HEK293 (cell line): Measurements from ENCODE around the gene PTBP1.

ENCODE experiments used
- CTCF ChIA-PET: fragments of 350-600 bp; formaldehyde crosslinking; extraction: SDS; loops from one replicate; lab custom pipeline; 2021; ENCODE audit warnings: antibody characterized with exemption; lab: Yijun Ruan, JAX
- POLR2A ChIA-PET: fragments of 300-600 bp; formaldehyde crosslinking; extraction: SDS; loops from one replicate; lab custom pipeline; 2020; ENCODE audit warnings: antibody characterized with exemption, inconsistent platforms; lab: Yijun Ruan, JAX
- H3K27ac ChIP-seq: fragments of 200-500 bp; sonication (Bioruptor generic); 2 replicates; pipeline ENCODE4 v1.5.1; 2014; ENCODE audit warnings: low read depth, low read length, control low read depth, inconsistent platforms; ENCODE audit errors: extremely low read depth
- H3K36me3 ChIP-seq, 2 experiments: fragments of 200-500 bp in 1 of 2; sonication (Bioruptor generic) in 1 of 2; 1 replicate in 1 of 2; 2 replicates in 1 of 2; pipeline ENCODE4 v1.5.1; 2014 to 2017; ENCODE audit warnings: inconsistent platforms in 2 of 2, low read length in 2 of 2; ENCODE audit not compliant: control insufficient read depth in 2 of 2, insufficient read depth in 1 of 2
- H3K4me1 ChIP-seq: fragments of 200-500 bp; sonication (Bioruptor generic); 2 replicates; pipeline ENCODE4 v1.5.1; 2014; ENCODE audit warnings: mild to moderate bottlenecking, low read length, inconsistent platforms; ENCODE audit not compliant: control insufficient read depth, insufficient read depth
- H3K4me3 ChIP-seq: 2 replicates; pipeline ENCODE4 v1.5.1; 2011; ENCODE audit warnings: low read depth, mild to moderate bottlenecking, control low read depth, low read length, moderate library complexity
- H3K9me3 ChIP-seq: fragments of 200-500 bp; sonication (Bioruptor generic); 2 replicates; pipeline ENCODE4 v1.5.1; 2014; ENCODE audit warnings: low read depth, low read length, inconsistent platforms; ENCODE audit not compliant: control insufficient read depth, insufficient read depth
- EGR2 ChIP-seq: fragments of 450-650 bp; formaldehyde crosslinking; IDR thresholded peaks from 2 replicates; pipeline ENCODE4 v1.5.1; 2016; ENCODE audit warnings: low read depth, missing biosample characterization, missing genetic modification characterization
- IKZF3 ChIP-seq: fragments of 450-650 bp; IDR thresholded peaks from 2 replicates; pipeline ENCODE4 v1.5.0; 2018; ENCODE audit warnings: missing biosample characterization, mild to moderate bottlenecking, missing genetic modification characterization, moderate library complexity
- RBAK ChIP-seq: fragments of 450-650 bp; formaldehyde crosslinking; IDR thresholded peaks from 2 replicates; pipeline ENCODE4 v1.5.1; 2016; ENCODE audit warnings: missing biosample characterization, missing genetic modification characterization
- ZEB2 ChIP-seq: fragments of 450-650 bp; formaldehyde crosslinking; IDR thresholded peaks from 2 replicates; pipeline ENCODE4 v1.5.1; 2016; ENCODE audit warnings: missing biosample characterization, missing genetic modification characterization
- ZFHX2 ChIP-seq: fragments of 450-650 bp; formaldehyde crosslinking; conservative IDR thresholded peaks from 2 replicates; pipeline ENCODE4 v1.5.1; 2016; ENCODE audit warnings: missing biosample characterization, missing genetic modification characterization
- ZIC2 ChIP-seq: fragments of 450-650 bp; formaldehyde crosslinking; IDR thresholded peaks from 2 replicates; pipeline ENCODE4 v1.5.1; 2016; ENCODE audit warnings: missing biosample characterization, missing genetic modification characterization
- ZNF114 ChIP-seq: fragments of 450-650 bp; formaldehyde crosslinking; IDR thresholded peaks from 2 replicates; pipeline ENCODE4 v1.5.0; 2017; ENCODE audit warnings: missing biosample characterization, missing genetic modification characterization
- ZNF132 ChIP-seq: fragments of 450-650 bp; formaldehyde crosslinking; IDR thresholded peaks from 2 replicates; pipeline ENCODE4 v1.5.1; 2017; ENCODE audit warnings: missing biosample characterization, missing genetic modification characterization, borderline replicate concordance
- ZNF211 ChIP-seq: fragments of 450-650 bp; formaldehyde crosslinking; IDR thresholded peaks from 2 replicates; pipeline ENCODE4 v1.5.1; 2016; ENCODE audit warnings: low read depth, missing biosample characterization, missing genetic modification characterization
- ZNF292 ChIP-seq: fragments of 450-650 bp; formaldehyde crosslinking; IDR thresholded peaks from 2 replicates; pipeline ENCODE4 v1.5.1; 2016; ENCODE audit warnings: low read depth, missing biosample characterization, missing genetic modification characterization, borderline replicate concordance
- ZNF391 ChIP-seq: fragments of 450-650 bp; formaldehyde crosslinking; IDR thresholded peaks from 2 replicates; pipeline ENCODE4 v1.5.1; 2016; ENCODE audit warnings: low read depth, missing biosample characterization, missing genetic modification characterization, borderline replicate concordance
- ZNF404 ChIP-seq: fragments of 450-650 bp; formaldehyde crosslinking; IDR thresholded peaks from 2 replicates; pipeline ENCODE4 v1.5.1; 2017; ENCODE audit warnings: missing biosample characterization, missing genetic modification characterization
- ZNF416 ChIP-seq: fragments of 450-650 bp; formaldehyde crosslinking; IDR thresholded peaks from 2 replicates; pipeline ENCODE4 v1.5.1; 2016; ENCODE audit warnings: missing biosample characterization, missing genetic modification characterization
- ZNF473 ChIP-seq: fragments of 450-650 bp; formaldehyde crosslinking; IDR thresholded peaks from 2 replicates; pipeline ENCODE4 v1.5.1; 2017; ENCODE audit warnings: missing biosample characterization, missing genetic modification characterization
- ZNF514 ChIP-seq: fragments of 450-650 bp; formaldehyde crosslinking; IDR thresholded peaks from 2 replicates; pipeline ENCODE4 v1.5.1; 2016; ENCODE audit warnings: missing biosample characterization, missing genetic modification characterization
- ZNF600 ChIP-seq: fragments of 450-650 bp; formaldehyde crosslinking; IDR thresholded peaks from 2 replicates; pipeline ENCODE4 v1.5.1; 2016; ENCODE audit warnings: missing biosample characterization, missing genetic modification characterization
- ZNF629 ChIP-seq: fragments of 450-650 bp; formaldehyde crosslinking; IDR thresholded peaks from 2 replicates; pipeline ENCODE4 v1.5.1; 2017; ENCODE audit warnings: missing biosample characterization, missing genetic modification characterization
- ZNF664 ChIP-seq: fragments of 450-650 bp; formaldehyde crosslinking; IDR thresholded peaks from 2 replicates; pipeline ENCODE4 v1.5.1; 2016; ENCODE audit warnings: missing biosample characterization, missing genetic modification characterization
- ZNF677 ChIP-seq: fragments of 450-650 bp; IDR thresholded peaks from 2 replicates; pipeline ENCODE4 v1.5.0; 2018; ENCODE audit warnings: missing biosample characterization, mild to moderate bottlenecking, missing genetic modification characterization, moderate library complexity
- ZNF707 ChIP-seq: fragments of 450-650 bp; formaldehyde crosslinking; IDR thresholded peaks from 2 replicates; pipeline ENCODE4 v1.5.1; 2016; ENCODE audit warnings: missing biosample characterization, missing genetic modification characterization
- ZNF785 ChIP-seq: fragments of 450-650 bp; formaldehyde crosslinking; IDR thresholded peaks from 2 replicates; pipeline ENCODE4 v1.5.1; 2016; ENCODE audit warnings: missing biosample characterization, missing genetic modification characterization
- TF ChIP-seq, protein P1 (sequence below): fragments of 450-650 bp; formaldehyde crosslinking; IDR thresholded peaks from 2 replicates; pipeline ENCODE4 v1.5.1; 2017; ENCODE audit warnings: missing biosample characterization, missing genetic modification characterization
- TF ChIP-seq, protein P2 (sequence below): fragments of 450-650 bp; formaldehyde crosslinking; IDR thresholded peaks from 2 replicates; pipeline ENCODE4 v1.5.1; 2016; ENCODE audit warnings: missing biosample characterization, missing genetic modification characterization
- TF ChIP-seq, protein P3 (sequence below): fragments of 450-650 bp; formaldehyde crosslinking; IDR thresholded peaks from 2 replicates; pipeline ENCODE4 v1.5.1; 2016; ENCODE audit warnings: missing biosample characterization, missing genetic modification characterization, low read depth
- TF ChIP-seq, protein P4 (sequence below): fragments of 450-650 bp; formaldehyde crosslinking; IDR thresholded peaks from 2 replicates; pipeline ENCODE4 v1.5.1; 2016; ENCODE audit warnings: missing biosample characterization, missing genetic modification characterization
- TF ChIP-seq, protein P5 (sequence below): fragments of 450-650 bp; formaldehyde crosslinking; conservative IDR thresholded peaks from 2 replicates; pipeline ENCODE4 v1.5.1; 2016; ENCODE audit warnings: low read depth, missing biosample characterization, missing genetic modification characterization

The PTBP1 gene

DNA sequence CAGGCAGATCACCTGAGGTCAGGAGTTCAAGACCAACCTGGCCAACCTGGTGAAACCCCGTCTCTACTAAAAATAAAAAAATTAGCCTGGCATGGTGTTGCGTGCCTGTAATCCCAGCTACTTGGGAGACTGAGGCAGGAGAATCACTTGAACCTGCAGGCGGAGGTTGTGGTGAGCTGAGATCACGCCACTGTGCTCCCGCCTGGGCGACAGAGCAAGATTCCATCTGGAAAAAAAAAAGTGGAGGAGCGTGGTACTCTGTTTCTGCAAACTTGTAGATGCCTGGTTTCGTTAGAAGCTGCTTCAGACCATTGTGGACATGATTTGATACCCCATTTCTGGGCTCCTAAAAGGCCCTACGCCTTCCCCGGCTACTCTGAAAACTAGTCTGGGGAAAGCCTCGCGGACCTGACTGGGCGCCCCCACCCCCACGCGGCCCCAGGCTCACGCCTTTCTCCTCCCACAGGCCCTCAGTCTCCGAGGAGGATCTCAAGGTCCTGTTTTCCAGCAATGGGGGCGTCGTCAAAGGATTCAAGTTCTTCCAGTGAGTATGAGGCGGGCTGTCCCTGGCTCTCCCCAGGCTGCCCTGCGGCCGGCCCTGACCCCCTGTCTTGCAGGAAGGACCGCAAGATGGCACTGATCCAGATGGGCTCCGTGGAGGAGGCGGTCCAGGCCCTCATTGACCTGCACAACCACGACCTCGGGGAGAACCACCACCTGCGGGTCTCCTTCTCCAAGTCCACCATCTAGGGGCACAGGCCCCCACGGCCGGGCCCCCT is 13.0 kb downstream of the PTBP1 start:
- POLR2A ChIA-PET = interaction anchor here (0.5 to 1.1 kb wide), 4 partner anchors 9 to 50 kb away, joined by 3 to 5 read pairs (median 4); no protein-coding TSS in a partner anchor
- peaks cover 25 to 79% of the 10 kb centered on the region in 2 experiments; a peak in 2 of 3 replicates for H3K36me3 ChIP-seq
- CTCF ChIA-PET = interaction anchor here (0.6 to 1.2 kb wide), 3 partner anchors 27 to 67 kb away, joined by 3 to 5 read pairs (median 3); no protein-coding TSS in a partner anchor
- no peak for TF ChIP-seq ZIC2 (tag by site-specific recombination)
- no peak for TF ChIP-seq ZNF664
- no peak for TF ChIP-seq ZNF132 (tag by site-specific recombination)
- TF ChIP-seq, protein P1, sequence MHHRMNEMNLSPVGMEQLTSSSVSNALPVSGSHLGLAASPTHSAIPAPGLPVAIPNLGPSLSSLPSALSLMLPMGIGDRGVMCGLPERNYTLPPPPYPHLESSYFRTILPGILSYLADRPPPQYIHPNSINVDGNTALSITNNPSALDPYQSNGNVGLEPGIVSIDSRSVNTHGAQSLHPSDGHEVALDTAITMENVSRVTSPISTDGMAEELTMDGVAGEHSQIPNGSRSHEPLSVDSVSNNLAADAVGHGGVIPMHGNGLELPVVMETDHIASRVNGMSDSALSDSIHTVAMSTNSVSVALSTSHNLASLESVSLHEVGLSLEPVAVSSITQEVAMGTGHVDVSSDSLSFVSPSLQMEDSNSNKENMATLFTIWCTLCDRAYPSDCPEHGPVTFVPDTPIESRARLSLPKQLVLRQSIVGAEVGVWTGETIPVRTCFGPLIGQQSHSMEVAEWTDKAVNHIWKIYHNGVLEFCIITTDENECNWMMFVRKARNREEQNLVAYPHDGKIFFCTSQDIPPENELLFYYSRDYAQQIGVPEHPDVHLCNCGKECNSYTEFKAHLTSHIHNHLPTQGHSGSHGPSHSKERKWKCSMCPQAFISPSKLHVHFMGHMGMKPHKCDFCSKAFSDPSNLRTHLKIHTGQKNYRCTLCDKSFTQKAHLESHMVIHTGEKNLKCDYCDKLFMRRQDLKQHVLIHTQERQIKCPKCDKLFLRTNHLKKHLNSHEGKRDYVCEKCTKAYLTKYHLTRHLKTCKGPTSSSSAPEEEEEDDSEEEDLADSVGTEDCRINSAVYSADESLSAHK = no peak
- TF ChIP-seq ZNF404 (tag by site-specific recombination) = no peak
- no peak for TF ChIP-seq ZNF707
- TF ChIP-seq EGR2 (tag by site-specific recombination) = 0 out of 2 replicates have a peak, but pooled peaks have one; percentile 32
- TF ChIP-seq, protein P2, sequence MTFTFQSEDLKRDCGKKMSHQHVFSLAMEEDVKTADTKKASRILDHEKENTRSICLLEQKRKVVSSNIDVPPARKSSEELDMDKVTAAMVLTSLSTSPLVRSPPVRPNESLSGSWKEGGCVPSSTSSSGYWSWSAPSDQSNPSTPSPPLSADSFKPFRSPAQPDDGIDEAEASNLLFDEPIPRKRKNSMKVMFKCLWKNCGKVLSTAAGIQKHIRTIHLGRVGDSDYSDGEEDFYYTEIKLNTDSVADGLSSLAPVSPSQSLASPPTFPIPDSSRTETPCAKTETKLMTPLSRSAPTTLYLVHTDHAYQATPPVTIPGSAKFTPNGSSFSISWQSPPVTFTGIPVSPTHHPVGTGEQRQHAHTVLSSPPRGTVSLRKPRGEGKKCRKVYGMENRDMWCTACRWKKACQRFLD (tag by site-specific recombination) = no peak
- no peak for TF ChIP-seq ZNF785
- TF ChIP-seq ZNF677 = no peak
- TF ChIP-seq ZNF473 (tag by site-specific recombination) = no peak
- no peak for TF ChIP-seq ZEB2 (tag by site-specific recombination)
- no peak for TF ChIP-seq ZNF292 (tag by site-specific recombination)
- TF ChIP-seq ZNF600 (tag by site-specific recombination) = 0 out of 2 replicates have a peak, but pooled peaks have one; percentile 25
- peak; percentile 51 for TF ChIP-seq ZFHX2 (tag by site-specific recombination)
- TF ChIP-seq, protein P3, sequence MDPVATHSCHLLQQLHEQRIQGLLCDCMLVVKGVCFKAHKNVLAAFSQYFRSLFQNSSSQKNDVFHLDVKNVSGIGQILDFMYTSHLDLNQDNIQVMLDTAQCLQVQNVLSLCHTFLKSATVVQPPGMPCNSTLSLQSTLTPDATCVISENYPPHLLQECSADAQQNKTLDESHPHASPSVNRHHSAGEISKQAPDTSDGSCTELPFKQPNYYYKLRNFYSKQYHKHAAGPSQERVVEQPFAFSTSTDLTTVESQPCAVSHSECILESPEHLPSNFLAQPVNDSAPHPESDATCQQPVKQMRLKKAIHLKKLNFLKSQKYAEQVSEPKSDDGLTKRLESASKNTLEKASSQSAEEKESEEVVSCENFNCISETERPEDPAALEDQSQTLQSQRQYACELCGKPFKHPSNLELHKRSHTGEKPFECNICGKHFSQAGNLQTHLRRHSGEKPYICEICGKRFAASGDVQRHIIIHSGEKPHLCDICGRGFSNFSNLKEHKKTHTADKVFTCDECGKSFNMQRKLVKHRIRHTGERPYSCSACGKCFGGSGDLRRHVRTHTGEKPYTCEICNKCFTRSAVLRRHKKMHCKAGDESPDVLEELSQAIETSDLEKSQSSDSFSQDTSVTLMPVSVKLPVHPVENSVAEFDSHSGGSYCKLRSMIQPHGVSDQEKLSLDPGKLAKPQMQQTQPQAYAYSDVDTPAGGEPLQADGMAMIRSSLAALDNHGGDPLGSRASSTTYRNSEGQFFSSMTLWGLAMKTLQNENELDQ (tag by site-specific recombination) = no peak
- TF ChIP-seq IKZF3 = no peak
- TF ChIP-seq, protein P4, sequence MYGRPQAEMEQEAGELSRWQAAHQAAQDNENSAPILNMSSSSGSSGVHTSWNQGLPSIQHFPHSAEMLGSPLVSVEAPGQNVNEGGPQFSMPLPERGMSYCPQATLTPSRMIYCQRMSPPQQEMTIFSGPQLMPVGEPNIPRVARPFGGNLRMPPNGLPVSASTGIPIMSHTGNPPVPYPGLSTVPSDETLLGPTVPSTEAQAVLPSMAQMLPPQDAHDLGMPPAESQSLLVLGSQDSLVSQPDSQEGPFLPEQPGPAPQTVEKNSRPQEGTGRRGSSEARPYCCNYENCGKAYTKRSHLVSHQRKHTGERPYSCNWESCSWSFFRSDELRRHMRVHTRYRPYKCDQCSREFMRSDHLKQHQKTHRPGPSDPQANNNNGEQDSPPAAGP (tag by site-specific recombination) = no peak
- no peak for TF ChIP-seq ZNF391
- no peak for TF ChIP-seq ZNF114 (tag by site-specific recombination)
- TF ChIP-seq ZNF211 (tag by site-specific recombination) = no peak
- TF ChIP-seq ZNF514 (tag by site-specific recombination) = no peak
- TF ChIP-seq RBAK (tag by site-specific recombination) = no peak
- TF ChIP-seq ZNF416 = no peak
- no peak for TF ChIP-seq ZNF629 (tag by site-specific recombination)
- TF ChIP-seq, protein P5, sequence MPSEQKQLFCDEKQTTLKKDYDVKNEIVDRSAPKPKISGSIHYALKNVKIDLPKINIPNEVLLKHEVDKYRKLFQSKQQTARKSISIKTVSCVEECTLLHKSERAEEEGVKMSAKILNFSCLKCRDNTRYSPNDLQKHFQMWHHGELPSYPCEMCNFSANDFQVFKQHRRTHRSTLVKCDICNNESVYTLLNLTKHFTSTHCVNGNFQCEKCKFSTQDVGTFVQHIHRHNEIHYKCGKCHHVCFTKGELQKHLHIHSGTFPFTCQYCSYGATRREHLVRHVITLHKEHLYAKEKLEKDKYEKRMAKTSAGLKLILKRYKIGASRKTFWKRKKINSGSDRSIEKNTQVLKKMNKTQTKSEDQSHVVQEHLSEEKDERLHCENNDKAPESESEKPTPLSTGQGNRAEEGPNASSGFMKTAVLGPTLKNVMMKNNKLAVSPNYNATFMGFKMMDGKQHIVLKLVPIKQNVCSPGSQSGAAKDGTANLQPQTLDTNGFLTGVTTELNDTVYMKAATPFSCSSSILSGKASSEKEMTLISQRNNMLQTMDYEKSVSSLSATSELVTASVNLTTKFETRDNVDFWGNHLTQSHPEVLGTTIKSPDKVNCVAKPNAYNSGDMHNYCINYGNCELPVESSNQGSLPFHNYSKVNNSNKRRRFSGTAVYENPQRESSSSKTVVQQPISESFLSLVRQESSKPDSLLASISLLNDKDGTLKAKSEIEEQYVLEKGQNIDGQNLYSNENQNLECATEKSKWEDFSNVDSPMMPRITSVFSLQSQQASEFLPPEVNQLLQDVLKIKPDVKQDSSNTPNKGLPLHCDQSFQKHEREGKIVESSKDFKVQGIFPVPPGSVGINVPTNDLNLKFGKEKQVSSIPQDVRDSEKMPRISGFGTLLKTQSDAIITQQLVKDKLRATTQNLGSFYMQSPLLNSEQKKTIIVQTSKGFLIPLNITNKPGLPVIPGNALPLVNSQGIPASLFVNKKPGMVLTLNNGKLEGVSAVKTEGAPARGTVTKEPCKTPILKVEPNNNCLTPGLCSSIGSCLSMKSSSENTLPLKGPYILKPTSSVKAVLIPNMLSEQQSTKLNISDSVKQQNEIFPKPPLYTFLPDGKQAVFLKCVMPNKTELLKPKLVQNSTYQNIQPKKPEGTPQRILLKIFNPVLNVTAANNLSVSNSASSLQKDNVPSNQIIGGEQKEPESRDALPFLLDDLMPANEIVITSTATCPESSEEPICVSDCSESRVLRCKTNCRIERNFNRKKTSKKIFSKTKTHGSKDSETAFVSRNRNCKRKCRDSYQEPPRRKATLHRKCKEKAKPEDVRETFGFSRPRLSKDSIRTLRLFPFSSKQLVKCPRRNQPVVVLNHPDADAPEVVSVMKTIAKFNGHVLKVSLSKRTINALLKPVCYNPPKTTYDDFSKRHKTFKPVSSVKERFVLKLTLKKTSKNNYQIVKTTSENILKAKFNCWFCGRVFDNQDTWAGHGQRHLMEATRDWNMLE (tag by site-specific recombination) = no peak

More for the DNA sequence above, 13.0 kb downstream of the PTBP1 start:
- H3K9me3 ChIP-seq = no peaks in the 10 kb centered on the region
- H3K4me1 ChIP-seq = no peaks in the 10 kb centered on the region
- peak overlapping the region; percentile 24; the same call in 1 of the 2 replicates for H3K27ac ChIP-seq
- no peak overlapping the region for H3K4me3 ChIP-seq
